ENCODE data around the gene NSMF.

Gene NSMF

GRCh38 chr9:137480686-137481683 lies 21.9 kb upstream of the NSMF start:
- H3K9ac ChIP-seq (ENCODE audit: insufficient read length) = no peak overlapping the region
- H3K9me3 ChIP-seq (ENCODE audit: low read depth, low read length) = no peaks in the 10 kb centered on the region
- TF ChIP-seq FOXP2 (optimal IDR thresholded peaks at IDR 0.05; ENCODE audit: control extremely low read depth, extremely low read length, insufficient read depth) (no peak), EZH2 (IDR thresholded peaks at IDR 0.05) (no peak), POLR2AphosphoS5 (IDR thresholded peaks at IDR 0.05; ENCODE audit: borderline replicate concordance, low read depth, low read length) (no peak)
- no peaks in the 10 kb centered on the region for H3K36me3 ChIP-seq (ENCODE audit: insufficient read depth, low read length)
- no peak overlapping the region for H3K27ac ChIP-seq
- no peak overlapping the region for H3K4me3 ChIP-seq
- DNase-seq (ENCODE audit: low read depth, low spot score) = no peak

- Histone ChIP-seq H3K9me3 (ENCODE audit: low read depth, low read length) (peaks cover 3% of the 10 kb centered on the region; the same call in 1 of the 2 replicates), H3K27ac (no peak overlapping the region), H3K4me3 (no peak overlapping the region), H3K36me3 (ENCODE audit: insufficient read depth, low read length) (no peaks in the 10 kb centered on the region), H3K9ac (ENCODE audit: insufficient read length) (no peak overlapping the region)
- DNase-seq (ENCODE audit: low read depth, low spot score) = no peak
- no peak for TF ChIP-seq FOXP2 (optimal IDR thresholded peaks at IDR 0.05; ENCODE audit: control extremely low read depth, extremely low read length, insufficient read depth)
These were observed 21.0 kb upstream of the NSMF start for GRCh38 chr9:137479892-137480685.

GRCh38 chr9:137478962-137479861 lies 20.1 kb upstream of the NSMF start:
- no peak for DNase-seq (ENCODE audit: low read depth, low spot score)
- no peak for TF ChIP-seq POLR2AphosphoS5 (IDR thresholded peaks at IDR 0.05; ENCODE audit: borderline replicate concordance, low read depth, low read length)
- TF ChIP-seq EZH2 (IDR thresholded peaks at IDR 0.05) = no peak
- TF ChIP-seq FOXP2 (optimal IDR thresholded peaks at IDR 0.05; ENCODE audit: control extremely low read depth, extremely low read length, insufficient read depth) = no peak
- Histone ChIP-seq H3K36me3 (ENCODE audit: insufficient read depth, low read length) (no peaks in the 10 kb centered on the region), H3K9me3 (ENCODE audit: low read depth, low read length) (peaks cover 3% of the 10 kb centered on the region; the same call in 1 of the 2 replicates), H3K27ac (no peak overlapping the region), H3K4me3 (no peak overlapping the region), H3K9ac (ENCODE audit: insufficient read length) (no peak overlapping the region)

GRCh38 chr9:137478613-137478961 lies 19.5 kb upstream of the NSMF start:
- Histone ChIP-seq H3K36me3 (ENCODE audit: insufficient read depth, low read length) (no peaks in the 10 kb centered on the region), H3K9me3 (ENCODE audit: low read depth, low read length) (peaks cover 3% of the 10 kb centered on the region; the same call in 1 of the 2 replicates), H3K9ac (ENCODE audit: insufficient read length) (no peak overlapping the region), H3K27ac (no peak overlapping the region), H3K4me3 (no peak overlapping the region)
- TF ChIP-seq EZH2 (IDR thresholded peaks at IDR 0.05) = no peak
- no peak for TF ChIP-seq FOXP2 (optimal IDR thresholded peaks at IDR 0.05; ENCODE audit: control extremely low read depth, extremely low read length, insufficient read depth)
- no peak for TF ChIP-seq POLR2AphosphoS5 (IDR thresholded peaks at IDR 0.05; ENCODE audit: borderline replicate concordance, low read depth, low read length)
- DNase-seq (ENCODE audit: low read depth, low spot score) = no peak

DNA sequence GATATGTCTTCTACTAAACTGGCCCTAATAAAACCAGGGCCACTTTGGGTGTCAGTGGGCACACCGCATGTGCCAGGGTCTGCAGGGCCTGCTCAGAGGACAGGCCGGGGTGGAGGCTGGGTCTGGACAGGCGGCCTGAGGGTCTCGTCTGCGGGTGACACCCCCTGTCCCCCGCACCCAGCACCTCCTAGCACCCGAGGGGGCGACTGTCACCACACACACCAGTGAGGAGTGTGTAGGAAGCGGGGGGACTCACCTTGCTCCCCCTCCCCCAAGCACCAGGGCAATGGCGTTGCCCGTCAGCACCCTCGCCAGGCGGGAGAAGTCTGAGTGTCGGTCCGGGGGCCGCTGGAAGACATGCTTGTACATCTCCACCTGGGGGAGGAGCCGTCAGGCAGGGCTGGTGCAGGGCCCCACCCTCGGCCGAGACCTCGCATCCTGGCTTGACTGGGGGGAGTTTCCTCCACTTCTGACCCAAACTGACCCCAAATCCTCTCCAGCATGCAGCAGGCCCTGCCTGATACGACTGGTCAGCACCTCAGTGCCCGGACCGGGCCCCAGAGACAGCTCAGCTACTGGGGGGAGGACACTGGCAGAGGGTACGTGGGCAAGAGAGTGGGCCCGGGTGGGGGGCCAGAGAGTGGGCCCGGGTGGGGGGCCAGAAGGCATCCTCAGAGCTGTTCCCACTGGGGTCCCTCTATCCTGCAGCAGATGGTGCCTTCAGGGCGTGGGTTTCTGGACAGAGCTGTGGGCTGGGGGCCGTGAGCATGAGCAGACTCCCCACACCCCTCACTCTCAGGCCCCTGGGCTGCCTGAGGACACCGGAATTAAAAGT lies 18.9 kb upstream of the NSMF start:
- no peak for TF ChIP-seq EZH2 (IDR thresholded peaks at IDR 0.05)
- TF ChIP-seq POLR2AphosphoS5 (IDR thresholded peaks at IDR 0.05; ENCODE audit: borderline replicate concordance, low read depth, low read length) = no peak
- TF ChIP-seq FOXP2 (optimal IDR thresholded peaks at IDR 0.05; ENCODE audit: control extremely low read depth, extremely low read length, insufficient read depth) = no peak
- DNase-seq (ENCODE audit: low read depth, low spot score) = no peak
- no peak overlapping the region for H3K4me3 ChIP-seq
- no peak overlapping the region for H3K27ac ChIP-seq
- peaks cover 3% of the 10 kb centered on the region; the same call in 1 of the 2 replicates for H3K9me3 ChIP-seq (ENCODE audit: low read depth, low read length)
- no peaks in the 10 kb centered on the region for H3K36me3 ChIP-seq (ENCODE audit: insufficient read depth, low read length)
- H3K9ac ChIP-seq (ENCODE audit: insufficient read length) = no peak overlapping the region

GRCh38 chr9:137476856-137477255 lies 17.7 kb upstream of the NSMF start:
- no peak for DNase-seq (ENCODE audit: low read depth, low spot score)
- Histone ChIP-seq H3K4me3 (no peak overlapping the region), H3K27ac (no peak overlapping the region), H3K9ac (ENCODE audit: insufficient read length) (no peak overlapping the region), H3K9me3 (ENCODE audit: low read depth, low read length) (peaks cover 3% of the 10 kb centered on the region; the same call in 1 of the 2 replicates), H3K36me3 (ENCODE audit: insufficient read depth, low read length) (no peaks in the 10 kb centered on the region)
- TF ChIP-seq EZH2 (IDR thresholded peaks at IDR 0.05) = no peak
- no peak for TF ChIP-seq POLR2AphosphoS5 (IDR thresholded peaks at IDR 0.05; ENCODE audit: borderline replicate concordance, low read depth, low read length)
- TF ChIP-seq FOXP2 (optimal IDR thresholded peaks at IDR 0.05; ENCODE audit: control extremely low read depth, extremely low read length, insufficient read depth) = no peak

DNA sequence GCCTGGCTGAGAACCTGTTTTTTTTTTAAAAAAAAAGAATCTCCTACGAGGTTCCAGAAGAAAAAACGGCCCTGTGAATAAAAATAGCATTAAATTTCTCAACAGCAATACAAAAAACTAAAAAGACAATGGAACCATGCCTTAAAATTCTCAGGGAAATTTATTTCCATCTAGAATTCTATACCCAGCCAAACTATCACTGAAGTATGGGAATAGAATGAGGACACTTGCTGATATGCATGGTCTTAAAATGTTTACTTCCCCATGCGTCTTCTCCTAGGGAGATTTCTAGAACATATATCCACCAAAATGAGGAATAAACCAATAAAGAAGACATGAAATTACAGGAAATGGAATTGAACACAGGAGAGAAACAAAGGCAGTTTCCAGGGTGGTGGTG lies 16.5 kb upstream of the NSMF start:
- TF ChIP-seq FOXP2 (optimal IDR thresholded peaks at IDR 0.05; ENCODE audit: control extremely low read depth, extremely low read length, insufficient read depth) (no peak), EZH2 (IDR thresholded peaks at IDR 0.05) (no peak), POLR2AphosphoS5 (IDR thresholded peaks at IDR 0.05; ENCODE audit: borderline replicate concordance, low read depth, low read length) (no peak)
- Histone ChIP-seq H3K9me3 (ENCODE audit: low read depth, low read length) (peaks cover 3% of the 10 kb centered on the region; the same call in 1 of the 2 replicates), H3K27ac (no peak overlapping the region), H3K4me3 (no peak overlapping the region), H3K36me3 (ENCODE audit: insufficient read depth, low read length) (no peaks in the 10 kb centered on the region), H3K9ac (ENCODE audit: insufficient read length) (no peak overlapping the region)
- no peak for DNase-seq (ENCODE audit: low read depth, low spot score)

All from SK-N-MC (cell line).